ENCODE data around the gene GCN1.

DNA sequence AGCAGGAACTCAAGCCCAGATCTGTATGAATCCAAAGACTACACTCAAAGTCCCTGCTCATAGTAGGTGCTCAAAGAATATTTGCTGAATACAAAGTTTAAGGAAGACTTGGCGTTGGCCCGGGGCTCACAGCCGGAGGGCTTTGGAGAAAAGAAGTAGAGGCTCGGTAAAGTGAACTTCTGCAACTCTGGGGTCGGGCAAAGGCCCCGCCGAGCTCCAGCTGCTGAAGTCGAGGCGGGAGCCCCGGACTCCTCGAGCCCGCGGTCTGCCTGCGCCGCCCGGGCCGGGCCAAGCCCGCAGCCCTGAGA is 335 bp downstream of the GCN1 start:
- TF ChIP-seq, protein P1, sequence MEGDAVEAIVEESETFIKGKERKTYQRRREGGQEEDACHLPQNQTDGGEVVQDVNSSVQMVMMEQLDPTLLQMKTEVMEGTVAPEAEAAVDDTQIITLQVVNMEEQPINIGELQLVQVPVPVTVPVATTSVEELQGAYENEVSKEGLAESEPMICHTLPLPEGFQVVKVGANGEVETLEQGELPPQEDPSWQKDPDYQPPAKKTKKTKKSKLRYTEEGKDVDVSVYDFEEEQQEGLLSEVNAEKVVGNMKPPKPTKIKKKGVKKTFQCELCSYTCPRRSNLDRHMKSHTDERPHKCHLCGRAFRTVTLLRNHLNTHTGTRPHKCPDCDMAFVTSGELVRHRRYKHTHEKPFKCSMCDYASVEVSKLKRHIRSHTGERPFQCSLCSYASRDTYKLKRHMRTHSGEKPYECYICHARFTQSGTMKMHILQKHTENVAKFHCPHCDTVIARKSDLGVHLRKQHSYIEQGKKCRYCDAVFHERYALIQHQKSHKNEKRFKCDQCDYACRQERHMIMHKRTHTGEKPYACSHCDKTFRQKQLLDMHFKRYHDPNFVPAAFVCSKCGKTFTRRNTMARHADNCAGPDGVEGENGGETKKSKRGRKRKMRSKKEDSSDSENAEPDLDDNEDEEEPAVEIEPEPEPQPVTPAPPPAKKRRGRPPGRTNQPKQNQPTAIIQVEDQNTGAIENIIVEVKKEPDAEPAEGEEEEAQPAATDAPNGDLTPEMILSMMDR (IDR thresholded peaks at IDR 0.05; ENCODE audit: control extremely low read depth in 1 of 3, insufficient read depth in 1 of 3, low read depth in 1 of 3, low read length in 3 of 3): no peak
- TF ChIP-seq YY1 (IDR thresholded peaks at IDR 0.05; ENCODE audit: low read depth, low read length) (no peak), EP300 (IDR thresholded peaks at IDR 0.05; ENCODE audit: borderline replicate concordance in 1 of 2, low read depth in 2 of 2, low read length in 2 of 2) (no peak), TEAD4 (IDR thresholded peaks at IDR 0.05; ENCODE audit: low read depth, low read length) (no peak), EGR1 (IDR thresholded peaks at IDR 0.05; ENCODE audit: borderline replicate concordance, low read depth, low read length) (no peak)
- TF ChIP-seq, protein P2, sequence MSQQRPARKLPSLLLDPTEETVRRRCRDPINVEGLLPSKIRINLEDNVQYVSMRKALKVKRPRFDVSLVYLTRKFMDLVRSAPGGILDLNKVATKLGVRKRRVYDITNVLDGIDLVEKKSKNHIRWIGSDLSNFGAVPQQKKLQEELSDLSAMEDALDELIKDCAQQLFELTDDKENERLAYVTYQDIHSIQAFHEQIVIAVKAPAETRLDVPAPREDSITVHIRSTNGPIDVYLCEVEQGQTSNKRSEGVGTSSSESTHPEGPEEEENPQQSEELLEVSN (IDR thresholded peaks at IDR 0.05): no peak

All from H1 (cell line).